Ovary (tissue), 3 donors: ENCODE results near the gene SEC23A.

Source experiments
- CTCF ChIP-seq, 3 donors: fragments of 450-650 bp in 2 of 3; fragments of 200-600 bp in 1 of 3; IDR thresholded peaks; one replicate each; pipeline versions ENCODE4 v1.5.1 to v1.8.0; 2016 to 2022; ENCODE audit warnings: antibody characterized with exemption in 3 of 3, mild to moderate bottlenecking in 1 of 3
- POLR2A ChIP-seq: fragments of 450-650 bp; IDR thresholded peaks from one replicate; pipeline ENCODE4 v1.6.1; 2017; ENCODE audit warnings: antibody characterized with exemption, mild to moderate bottlenecking, moderate library complexity
- donor health status: DM: no; HTN: no; CAD: no.

GRCh38 chr14:38993981-38994380 is 109.1 kb downstream of the SEC23A start:
- TF ChIP-seq CTCF (IDR thresholded peaks at IDR 0.05), result no peak
- no peak for TF ChIP-seq POLR2A
